ENCODE measurements around the gene DNAH10.

The DNAH10 gene, protein sequence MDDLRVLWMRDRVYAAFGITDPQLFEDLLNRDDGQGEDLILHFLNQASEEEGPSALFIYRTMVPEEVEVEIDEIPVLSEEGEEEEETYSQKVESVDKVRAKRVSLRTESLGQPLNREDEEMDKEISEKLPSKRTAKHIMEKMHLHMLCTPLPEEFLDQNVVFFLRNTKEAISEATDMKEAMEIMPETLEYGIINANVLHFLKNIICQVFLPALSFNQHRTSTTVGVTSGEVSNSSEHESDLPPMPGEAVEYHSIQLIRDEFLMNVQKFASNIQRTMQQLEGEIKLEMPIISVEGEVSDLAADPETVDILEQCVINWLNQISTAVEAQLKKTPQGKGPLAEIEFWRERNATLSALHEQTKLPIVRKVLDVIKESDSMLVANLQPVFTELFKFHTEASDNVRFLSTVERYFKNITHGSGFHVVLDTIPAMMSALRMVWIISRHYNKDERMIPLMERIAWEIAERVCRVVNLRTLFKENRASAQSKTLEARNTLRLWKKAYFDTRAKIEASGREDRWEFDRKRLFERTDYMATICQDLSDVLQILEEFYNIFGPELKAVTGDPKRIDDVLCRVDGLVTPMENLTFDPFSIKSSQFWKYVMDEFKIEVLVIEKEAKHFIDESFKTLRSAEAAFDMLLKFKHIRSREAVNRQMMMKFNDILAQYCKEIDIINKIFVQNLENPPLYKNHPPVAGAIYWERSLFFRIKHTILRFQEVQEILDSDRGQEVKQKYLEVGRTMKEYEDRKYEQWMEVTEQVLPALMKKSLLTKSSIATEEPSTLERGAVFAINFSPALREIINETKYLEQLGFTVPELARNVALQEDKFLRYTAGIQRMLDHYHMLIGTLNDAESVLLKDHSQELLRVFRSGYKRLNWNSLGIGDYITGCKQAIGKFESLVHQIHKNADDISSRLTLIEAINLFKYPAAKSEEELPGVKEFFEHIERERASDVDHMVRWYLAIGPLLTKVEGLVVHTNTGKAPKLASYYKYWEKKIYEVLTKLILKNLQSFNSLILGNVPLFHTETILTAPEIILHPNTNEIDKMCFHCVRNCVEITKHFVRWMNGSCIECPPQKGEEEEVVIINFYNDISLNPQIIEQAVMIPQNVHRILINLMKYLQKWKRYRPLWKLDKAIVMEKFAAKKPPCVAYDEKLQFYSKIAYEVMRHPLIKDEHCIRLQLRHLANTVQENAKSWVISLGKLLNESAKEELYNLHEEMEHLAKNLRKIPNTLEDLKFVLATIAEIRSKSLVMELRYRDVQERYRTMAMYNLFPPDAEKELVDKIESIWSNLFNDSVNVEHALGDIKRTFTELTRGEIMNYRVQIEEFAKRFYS (N-terminal part only)

DNA sequence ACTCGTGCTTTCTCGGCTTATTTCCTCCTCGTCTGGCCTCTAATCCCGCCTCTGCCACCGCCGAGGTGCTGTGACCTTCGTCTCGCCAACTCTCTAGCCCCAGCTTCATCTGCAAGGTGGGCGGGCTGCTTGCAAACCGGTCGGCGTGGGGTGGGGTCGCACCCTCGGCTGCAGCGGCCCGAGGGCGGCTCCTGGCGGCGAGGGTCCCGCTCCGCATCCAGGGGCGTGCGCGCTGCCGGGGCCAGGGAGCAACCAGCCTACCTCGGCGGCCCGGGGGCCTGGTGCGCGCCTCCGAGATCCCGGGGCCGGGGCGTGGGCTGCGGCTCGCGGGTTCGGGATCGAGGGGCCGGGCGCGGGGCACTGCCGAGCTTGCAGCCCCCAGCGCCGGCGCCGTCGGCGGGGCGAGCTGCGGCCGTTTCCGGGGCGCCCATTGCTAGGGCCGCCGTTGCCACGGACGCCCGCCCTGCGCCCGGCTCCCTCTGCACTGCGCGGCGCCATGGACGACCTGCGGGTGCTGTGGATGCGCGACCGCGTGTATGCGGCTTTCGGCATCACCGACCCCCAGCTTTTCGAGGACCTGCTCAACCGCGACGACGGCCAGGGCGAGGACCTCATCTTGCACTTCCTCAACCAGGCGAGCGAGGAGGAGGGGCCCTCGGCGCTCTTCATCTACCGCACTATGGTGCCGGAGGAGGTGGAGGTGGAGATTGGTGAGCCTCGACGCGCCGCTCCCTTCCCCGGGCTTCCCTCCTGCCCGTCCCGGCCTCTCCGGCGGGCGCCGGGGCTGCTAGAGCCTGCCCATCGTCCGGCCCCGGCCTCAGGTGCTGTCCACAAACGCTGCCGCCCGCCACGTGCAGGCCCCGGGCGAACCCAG is at the start of gene DNAH10:
TSS of gene DNAH10 (plus strand) at position 461 of the 874 bp plus-strand sequence. CDS start at position 497, 36 bp downstream.
- peak in 27 of 42 donors; percentile 3 to 60 (median 22) for DNase-seq

DNA sequence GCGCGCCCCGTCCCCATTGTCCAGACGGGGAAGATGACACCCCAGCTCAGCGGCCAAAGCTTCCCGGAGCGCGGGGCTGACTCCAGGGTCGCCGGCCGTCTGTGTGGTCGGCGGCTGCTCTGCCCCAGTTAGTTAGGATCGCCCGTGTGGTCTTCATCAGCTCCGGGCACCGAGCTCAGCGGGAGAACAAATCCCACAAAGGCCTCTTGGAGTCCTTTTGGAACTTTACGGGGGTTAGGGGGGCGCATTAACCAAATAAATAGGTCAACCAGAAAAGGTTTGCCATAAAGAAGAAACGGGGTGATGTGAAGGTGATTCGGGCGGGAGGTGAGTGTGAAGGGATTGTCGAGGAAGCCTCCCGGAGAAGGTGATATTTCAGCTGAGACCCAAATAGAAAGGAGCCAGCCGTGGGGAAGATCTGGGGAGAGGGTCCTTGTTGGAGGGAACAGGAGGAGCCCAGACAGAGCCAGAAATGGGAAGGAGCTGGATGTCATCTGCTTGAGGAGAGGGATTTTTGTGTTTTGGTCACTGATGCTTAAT is 49.3 kb upstream of the DNAH10 start:
- intact Hi-C loops (cut with DNase I) = loop anchor here (2.0 kb wide), 1 partner anchor 80 kb away; the partner anchor contains the start of genes EIF2B1 and GTF2H3
- DNase-seq = peak in 3 of 42 donors; percentile 4 to 30 (median 5)

More for the DNA sequence above, at the start of gene DNAH10:
- intact Hi-C loops (cut with DNase I) = no loop called here

DNA sequence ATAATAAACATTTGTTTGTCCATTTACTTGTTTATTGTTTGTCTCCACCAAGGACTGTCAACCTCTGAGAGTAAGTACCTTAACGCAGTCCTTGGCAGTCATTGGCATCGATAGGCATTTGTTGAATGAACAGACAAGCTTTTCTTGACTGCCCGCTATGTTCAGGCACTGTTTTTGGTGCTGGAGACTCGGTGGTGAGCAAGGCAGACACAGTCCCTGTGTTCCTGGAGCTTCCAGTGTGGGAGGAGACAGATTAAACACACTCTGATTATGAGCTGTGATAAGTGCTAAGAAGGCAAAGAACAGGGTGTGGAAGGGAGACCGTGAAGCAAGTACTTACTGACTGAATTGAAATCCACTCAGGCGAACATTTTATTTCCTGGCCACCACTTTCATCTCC is 48.7 kb upstream of the DNAH10 start:
- peak in 7 of 42 donors; percentile 2 to 50 (median 17) for DNase-seq
- intact Hi-C loops (cut with DNase I) = loop anchor here (2.0 kb wide), 1 partner anchor 81 kb away; the partner anchor contains the start of genes EIF2B1 and GTF2H3

DNA sequence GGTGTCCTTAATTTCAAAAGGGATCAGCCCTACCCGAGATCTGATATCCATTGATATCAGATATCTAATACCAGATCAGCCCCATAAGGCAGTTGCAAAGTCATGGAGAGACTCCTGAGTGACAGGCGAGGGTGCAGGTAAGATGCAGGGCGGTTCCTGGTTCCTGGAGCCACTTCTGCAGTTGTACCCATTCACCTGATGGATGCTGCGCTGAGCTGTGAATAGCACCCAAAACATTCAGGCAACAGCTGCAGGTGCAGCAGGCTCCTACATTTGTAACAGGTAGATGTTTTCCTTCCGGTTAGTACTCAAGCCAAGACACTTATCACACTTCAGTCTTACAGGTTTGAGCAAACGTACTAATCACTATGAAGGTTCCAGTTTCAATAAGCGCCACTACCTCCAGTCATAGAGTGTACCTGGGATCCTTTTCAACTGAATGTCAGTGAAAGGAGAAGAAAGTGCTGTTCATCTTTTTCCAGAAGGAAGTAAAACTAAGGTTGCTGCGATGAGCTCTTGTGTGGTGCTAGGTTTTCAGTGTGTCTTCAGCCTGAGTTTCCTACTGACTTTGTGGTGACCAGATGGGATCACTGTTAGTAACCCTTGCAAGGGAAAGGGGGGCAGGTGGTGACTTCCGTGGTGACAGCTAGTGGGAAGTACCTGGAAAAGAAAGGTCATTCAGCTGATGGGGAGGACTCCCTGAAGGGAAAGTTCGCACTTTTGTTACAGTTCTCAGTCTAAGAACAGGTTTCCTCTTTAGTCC is 48.1 kb upstream of the DNAH10 start:
- intact Hi-C loops (cut with DNase I) = loop anchor here (2.0 kb wide), 1 partner anchor 81 kb away; the partner anchor contains the start of genes EIF2B1 and GTF2H3
- DNase-seq = no peak

DNA sequence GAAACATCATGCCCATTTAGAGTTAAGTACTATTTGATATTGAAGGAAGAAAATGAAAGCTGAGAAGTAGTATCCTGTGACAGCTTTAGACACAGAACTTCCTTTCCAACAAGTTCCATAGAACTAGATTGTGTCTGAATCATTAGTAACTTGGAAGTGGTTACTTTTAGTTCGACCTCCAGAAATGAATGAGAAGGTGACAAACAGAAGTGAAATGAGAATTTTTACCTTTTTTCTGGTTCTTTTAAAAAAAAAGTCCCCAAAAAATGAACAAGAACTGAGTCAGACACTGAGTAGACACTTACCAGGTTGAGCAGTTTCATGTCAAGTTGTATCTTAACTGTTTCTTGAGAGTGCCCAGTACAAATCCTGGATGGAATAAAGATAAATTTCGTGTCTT is 46.9 kb upstream of the DNAH10 start:
- intact Hi-C loops (cut with DNase I) = no loop called here
- no peak for DNase-seq

DNA sequence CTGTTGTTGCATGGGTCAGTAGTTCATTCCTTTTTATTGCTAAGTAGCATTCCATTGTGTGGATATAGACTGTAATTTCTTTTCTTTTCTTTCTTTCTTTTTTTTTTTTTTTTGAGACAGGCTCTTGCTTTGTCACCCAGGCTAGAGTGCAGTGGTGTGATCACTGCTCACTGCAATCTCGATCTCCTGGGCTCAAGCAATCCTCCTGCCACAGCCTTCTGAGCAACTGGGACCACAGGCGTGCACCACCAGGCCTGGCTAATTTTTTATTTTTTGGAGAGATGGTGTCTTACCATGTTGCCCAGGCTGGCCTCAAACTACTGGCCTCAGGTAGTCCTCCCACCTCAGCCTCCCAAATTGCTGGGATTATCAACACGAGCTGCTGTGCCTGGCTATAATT is 44.8 kb upstream of the DNAH10 start:
- intact Hi-C loops (cut with DNase I) = no loop called here
- no peak for DNase-seq

DNA sequence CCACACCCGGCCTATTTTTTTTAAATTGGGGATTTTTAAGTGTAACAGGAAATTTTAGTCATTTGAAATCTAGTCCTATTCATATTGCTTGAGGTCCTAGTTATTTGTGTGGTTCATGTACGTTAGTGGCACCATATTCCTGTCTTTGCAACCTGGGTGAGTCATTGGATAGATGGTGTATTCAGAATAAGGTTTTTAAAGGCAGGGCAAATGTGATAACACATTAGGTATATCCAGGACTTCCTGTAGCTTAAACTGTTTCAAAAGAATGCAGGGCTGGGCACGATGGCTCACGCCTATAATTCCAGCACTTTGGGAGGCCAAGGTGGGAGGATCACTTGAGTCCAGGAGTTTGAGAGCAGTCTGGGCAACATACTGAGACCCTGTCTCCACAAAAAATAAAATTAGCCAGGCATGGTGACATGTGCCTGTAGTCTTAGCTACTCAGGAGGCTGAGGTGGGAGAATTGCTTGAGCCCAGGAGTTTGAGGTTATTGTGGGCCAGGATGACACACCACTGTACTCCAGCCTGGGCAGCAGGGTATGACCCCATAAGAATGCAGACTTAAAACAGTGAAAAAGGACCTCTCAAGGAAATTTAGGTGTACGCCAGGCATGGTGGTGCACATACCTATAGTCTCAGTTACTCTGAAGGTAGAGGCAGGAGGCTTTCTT is 41.8 kb upstream of the DNAH10 start:
- intact Hi-C loops (cut with DNase I) = no loop called here
- no peak for DNase-seq

DNA sequence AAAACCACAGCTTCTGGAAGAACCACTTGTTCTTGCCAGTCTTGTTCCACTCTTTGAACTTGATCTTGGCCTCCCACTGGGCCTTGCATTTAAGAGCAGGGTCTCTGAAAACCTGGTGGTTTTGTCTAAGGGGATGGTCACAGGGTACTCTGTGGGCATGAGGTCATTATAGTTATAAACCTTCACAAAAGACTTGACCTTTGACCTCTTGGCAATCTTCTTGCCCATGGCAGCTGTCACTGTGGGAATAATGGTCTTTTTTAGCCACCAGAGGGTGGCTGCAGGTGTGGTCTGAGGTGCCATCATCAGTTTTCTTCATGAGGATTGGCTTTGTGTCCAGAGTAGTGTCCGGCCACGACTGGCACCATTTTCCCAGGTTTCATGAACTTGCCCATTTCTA is 40.9 kb upstream of the DNAH10 start:
- no peak for DNase-seq
- intact Hi-C loops (cut with DNase I) = no loop called here

DNA sequence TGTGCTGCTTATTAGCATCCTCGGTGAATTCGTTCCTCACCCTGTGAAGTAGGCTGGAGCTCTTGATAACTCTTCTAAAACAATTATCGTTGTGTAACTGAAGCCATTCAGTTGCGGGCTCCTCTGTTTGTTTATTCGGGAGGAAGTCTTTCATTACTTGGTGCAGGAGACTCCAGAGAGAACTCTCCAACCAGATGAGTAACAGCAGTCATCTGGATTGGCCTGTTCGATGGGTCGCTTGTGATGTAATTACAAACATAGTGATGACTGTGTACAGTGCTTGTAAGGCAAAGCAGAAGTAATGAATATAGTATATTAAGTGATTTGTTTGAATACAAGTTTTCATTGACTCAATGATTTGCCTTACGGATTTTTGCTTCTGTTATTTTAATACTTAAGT is 39.1 kb upstream of the DNAH10 start:
- no peak for DNase-seq
- intact Hi-C loops (cut with DNase I) = no loop called here

DNA sequence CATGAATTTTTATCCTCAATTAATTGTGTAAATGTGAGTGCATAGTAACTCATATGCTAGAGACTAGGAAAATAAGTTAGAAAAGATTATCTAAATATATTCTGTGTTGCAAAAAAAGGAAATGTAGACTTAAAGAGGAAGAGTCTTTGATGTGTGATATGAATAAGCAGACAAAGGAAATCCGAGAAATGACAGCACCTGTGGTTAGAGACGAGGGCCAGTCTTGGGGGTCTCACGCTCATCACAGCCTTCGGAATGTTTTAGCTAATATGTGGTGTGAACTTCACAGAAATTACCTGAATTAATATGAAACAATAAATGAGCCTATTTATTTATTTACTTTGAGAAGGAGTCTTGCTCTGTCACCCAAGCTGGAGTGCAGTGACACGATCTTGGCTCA is 38.3 kb upstream of the DNAH10 start:
- DNase-seq = no peak
- intact Hi-C loops (cut with DNase I) = no loop called here

DNA sequence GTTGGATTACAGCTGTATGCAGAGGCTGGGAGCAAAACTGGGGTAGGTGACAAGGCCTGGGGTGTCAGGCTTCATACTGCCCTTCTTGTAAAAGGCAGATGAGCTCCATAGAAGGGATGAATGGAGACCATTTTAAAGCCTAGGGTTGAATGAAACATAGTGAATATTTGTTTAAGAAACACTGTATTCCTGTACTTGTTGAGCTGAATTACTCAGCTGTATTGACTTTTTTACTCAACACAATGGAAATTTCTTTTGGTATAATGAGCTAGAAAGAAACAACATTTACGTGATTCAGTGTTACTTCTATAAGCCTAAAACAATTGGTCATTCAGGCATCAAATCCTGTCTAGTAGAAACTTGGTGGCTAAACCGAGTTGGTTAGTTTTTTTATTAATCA is 35.9 kb upstream of the DNAH10 start:
- intact Hi-C loops (cut with DNase I) = no loop called here
- DNase-seq = no peak

DNA sequence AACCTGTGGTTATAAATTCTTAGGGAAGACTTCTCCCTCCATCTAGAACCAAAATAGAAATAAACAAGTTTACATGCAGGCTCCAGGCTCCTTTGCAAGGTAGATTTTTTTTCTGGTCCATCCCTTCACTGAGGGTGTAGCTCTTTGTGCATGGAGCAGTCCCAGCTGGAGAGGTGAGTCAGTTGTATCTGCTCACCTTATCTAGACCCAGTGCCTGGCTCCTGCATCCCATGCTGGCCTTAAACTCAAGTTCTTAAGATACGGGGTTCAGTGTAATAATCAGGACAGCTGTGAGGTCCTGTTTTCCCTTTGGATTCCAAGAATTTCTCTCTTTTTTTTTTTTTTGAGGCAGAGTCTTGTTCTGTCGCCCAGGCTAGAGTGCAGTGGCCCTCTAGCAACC is 35.1 kb upstream of the DNAH10 start:
- intact Hi-C loops (cut with DNase I) = no loop called here
- no peak for DNase-seq

DNA sequence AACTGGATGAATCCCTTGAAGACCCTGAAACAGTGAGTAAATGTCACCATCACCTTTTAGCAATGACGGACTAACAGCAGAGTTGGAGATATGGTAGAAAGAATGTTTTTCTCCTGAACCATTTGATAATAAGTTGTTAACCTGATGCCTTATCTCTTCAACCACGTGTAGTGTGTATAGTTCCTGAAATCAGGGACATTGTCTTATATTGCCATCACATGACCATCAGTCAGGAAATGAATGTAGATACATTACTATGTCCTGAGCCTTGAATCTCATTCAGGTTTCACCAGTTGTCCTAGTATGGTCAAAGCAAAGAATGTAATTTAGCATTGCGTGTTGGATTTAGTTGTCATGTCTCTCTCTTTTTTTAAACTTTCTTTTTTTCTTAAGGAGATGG is 34.2 kb upstream of the DNAH10 start:
- intact Hi-C loops (cut with DNase I) = no loop called here
- no peak for DNase-seq

DNA sequence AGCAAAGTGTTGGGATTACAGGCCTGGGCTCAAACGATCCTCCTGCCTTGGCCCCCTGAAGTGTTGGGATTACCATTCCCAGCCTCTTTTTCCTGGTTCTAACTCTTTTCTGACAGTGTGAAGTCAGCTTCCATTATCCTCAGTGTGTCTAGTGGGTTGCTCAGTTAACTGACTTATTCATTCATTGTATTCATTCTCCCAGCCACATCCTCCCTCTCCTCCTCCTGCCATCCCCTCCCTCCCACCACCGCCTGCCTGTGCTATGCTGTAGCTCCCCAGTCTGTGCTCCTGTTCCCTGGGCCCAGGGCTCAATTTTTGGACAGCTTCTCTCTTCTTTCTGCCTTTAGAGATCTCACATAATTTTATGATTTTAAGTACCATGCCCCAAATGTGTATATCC is 30.5 kb upstream of the DNAH10 start:
- DNase-seq = peak in 10 of 42 donors; percentile 7 to 53 (median 28)
- intact Hi-C loops (cut with DNase I) = no loop called here

DNA sequence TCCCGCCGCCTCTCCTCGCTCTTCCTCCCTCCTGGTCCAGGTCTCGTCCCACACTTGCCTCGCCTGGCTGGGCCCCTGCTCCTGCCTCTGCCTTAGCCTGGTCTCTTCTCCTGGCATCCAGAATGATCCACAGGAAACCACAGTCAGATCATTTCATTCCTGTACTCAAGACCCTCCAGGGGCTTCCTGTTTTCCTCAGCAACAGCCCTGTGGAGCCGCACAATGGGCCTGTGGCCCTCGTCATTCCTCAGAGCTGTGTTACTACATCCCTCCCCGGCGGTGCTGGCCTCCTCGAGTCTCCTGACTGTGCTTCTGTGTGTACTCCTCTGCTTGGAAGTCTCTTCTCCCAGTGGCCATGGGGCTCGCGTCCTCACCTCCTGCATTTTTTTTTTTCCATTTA is 29.9 kb upstream of the DNAH10 start:
- no peak for DNase-seq
- intact Hi-C loops (cut with DNase I) = no loop called here

DNA sequence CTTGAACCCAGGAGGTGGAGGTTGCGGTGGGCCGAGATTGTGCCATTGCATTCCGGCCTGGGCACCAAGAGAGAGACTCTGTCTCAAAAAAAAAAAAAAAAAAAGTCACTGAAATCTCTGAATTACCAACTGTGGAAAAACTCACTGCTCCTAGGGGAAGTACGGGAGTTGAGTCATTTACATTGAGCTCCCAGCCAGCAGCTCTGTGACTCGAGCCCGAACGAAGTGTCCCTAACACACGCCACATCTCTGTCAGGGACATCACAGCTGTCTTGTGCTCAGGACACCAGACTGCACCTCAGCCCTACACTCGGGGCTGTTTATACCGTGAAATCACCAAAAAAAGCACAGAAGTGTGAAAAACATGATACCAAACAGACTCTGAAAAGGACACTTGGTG is 28.9 kb upstream of the DNAH10 start:
- DNase-seq = no peak
- intact Hi-C loops (cut with DNase I) = no loop called here

DNA sequence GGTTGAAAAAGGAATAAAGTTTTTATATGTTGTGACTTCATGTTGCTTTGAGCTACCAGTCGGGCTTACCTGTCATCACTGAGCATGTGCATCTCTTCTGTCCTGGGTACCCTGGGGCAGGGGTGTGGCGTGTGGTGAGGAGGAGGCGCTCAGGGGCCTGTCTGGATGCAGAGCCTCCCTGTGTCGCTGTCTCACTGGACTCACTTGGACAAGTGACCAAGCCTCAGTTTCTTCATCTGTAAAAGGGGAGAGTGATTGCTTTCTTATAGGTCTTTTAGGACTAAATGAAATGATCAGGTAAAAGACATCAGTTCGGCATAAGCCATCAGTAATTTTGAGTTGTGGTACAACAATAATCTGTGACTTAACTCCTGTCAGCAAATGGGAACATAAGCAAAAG is 27.8 kb upstream of the DNAH10 start:
- peak in 1 of 42 donors; percentile 19 for DNase-seq
- intact Hi-C loops (cut with DNase I) = no loop called here
